PC-9 (cell line): ENCODE data around the gene NSUN6.

ENCODE experiments used
- EZH2 ChIP-seq: fragments of 200-600 bp; sonication (generic); IDR thresholded peaks from 2 replicates; pipeline ENCODE4 v1.8.0; 2017; ENCODE audit warnings: antibody characterized with exemption, low read depth
- TF ChIP-seq, protein P1 (sequence below): fragments of 200-600 bp; sonication (generic); conservative IDR thresholded peaks from 2 replicates; pipeline ENCODE4 v1.6.1; 2017; ENCODE audit warnings: mixed run types, antibody characterized with exemption, mild to moderate bottlenecking, moderate library complexity

DNA sequence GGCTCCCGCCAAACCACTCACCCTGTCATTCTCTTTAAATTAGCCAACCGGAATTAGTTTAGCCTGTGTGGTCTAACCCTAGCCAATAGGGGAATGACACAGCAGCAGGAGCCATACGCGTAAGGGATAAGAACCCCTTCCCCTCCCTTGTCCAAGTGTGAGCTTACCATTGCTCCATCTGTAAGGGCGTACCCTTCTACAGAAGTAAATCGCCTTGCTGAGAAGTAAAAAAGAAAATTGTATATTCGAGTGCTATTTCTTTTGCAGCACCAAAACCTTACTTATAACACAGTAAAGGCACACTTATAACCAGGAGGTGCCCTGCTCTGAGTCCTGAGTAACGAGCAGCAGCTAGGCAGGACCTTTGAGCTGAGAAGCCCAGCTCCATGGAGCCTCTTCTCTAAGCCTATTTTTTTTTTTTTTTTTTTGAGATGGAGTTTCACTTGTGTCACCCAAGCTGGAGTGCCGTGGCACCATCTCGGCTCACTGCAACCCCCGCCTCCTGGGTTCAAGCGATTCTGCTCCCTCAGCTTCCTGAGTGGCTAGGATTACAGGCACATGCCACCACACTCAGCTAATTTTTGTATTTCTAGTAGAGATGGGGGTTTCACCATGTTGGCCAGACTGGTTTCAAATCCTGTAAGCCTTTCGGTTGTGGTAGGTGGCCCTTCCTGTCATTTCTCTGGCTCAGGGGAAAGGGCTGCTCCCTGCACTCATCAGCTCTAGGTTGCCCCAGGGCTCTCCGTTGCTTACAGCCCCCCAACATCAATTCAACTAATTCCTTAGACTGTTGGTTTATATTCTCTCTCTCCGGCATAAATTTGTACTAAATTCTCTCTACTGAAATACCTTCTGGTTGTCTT lies 73.3 kb downstream of the NSUN6 start:
- TF ChIP-seq, protein P1, sequence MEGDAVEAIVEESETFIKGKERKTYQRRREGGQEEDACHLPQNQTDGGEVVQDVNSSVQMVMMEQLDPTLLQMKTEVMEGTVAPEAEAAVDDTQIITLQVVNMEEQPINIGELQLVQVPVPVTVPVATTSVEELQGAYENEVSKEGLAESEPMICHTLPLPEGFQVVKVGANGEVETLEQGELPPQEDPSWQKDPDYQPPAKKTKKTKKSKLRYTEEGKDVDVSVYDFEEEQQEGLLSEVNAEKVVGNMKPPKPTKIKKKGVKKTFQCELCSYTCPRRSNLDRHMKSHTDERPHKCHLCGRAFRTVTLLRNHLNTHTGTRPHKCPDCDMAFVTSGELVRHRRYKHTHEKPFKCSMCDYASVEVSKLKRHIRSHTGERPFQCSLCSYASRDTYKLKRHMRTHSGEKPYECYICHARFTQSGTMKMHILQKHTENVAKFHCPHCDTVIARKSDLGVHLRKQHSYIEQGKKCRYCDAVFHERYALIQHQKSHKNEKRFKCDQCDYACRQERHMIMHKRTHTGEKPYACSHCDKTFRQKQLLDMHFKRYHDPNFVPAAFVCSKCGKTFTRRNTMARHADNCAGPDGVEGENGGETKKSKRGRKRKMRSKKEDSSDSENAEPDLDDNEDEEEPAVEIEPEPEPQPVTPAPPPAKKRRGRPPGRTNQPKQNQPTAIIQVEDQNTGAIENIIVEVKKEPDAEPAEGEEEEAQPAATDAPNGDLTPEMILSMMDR = no peak
- TF ChIP-seq EZH2 = no peak
